Endothelial cell of umbilical vein (primary cell): ENCODE measurements around the gene MEX3D. TPM values are rescaled to one million over a fixed set of nuclear protein-coding genes. Genes with fewer than 3 reads are reported as not detected.

Experiments
- BruUV-seq: library from RNA; stranded (reverse); fragments of 400-500 nt; replicated peaks from 2 replicates; lab custom pipeline; 2021; lab: Mats Ljungman, UMichigan
- CTCF ChIA-PET: fragments of 300-600, 350-600 bp; sonication (Branson Sonifier 250); formaldehyde crosslinking; loops from one replicate; lab custom pipeline; 2021; ENCODE audit warnings: antibody characterized with exemption, inconsistent platforms; lab: Charles Lee
- POLR2A ChIA-PET: fragments of 300-600, 350-600 bp; sonication (Branson Sonifier 250); formaldehyde crosslinking; loops from one replicate; lab custom pipeline; 2021; ENCODE audit warnings: antibody characterized with exemption, inconsistent platforms; lab: Charles Lee
- DNase-seq: peaks from one replicate; pipeline ENCODE4 v3.0.0-alpha.2; 2011; ENCODE audit warnings: low read depth, low spot score
- FAIRE-seq: peaks from 2 replicates; lab custom pipeline; 2011; peaks lifted over from hg19 to GRCh38; lab: Jason Lieb, UNC
- H2AFZ ChIP-seq: 2 replicates; pipeline ENCODE4 v1.6.0; 2012; ENCODE audit warnings: low read depth, low read length, control low read depth, inconsistent platforms
- H3K27ac ChIP-seq: 2 replicates; pipeline ENCODE4 v1.5.1; 2011; ENCODE audit warnings: low read depth, mild to moderate bottlenecking, control low read depth, low read length, moderate library complexity; ENCODE audit not compliant: insufficient read depth
- H3K27me3 ChIP-seq, 2 experiments: 2 replicates each; pipeline versions ENCODE4 v1.6.0 to v1.6.1; 2011; ENCODE audit warnings: low read length in 2 of 2, mixed read lengths in 1 of 2; ENCODE audit not compliant: control insufficient read depth in 2 of 2, insufficient read depth in 2 of 2
- H3K36me3 ChIP-seq, 2 experiments: 2 replicates in 1 of 2; 3 replicates in 1 of 2; pipeline ENCODE4 v1.5.1; 2011; ENCODE audit warnings: low read length in 2 of 2, mild to moderate bottlenecking in 1 of 2, moderate library complexity in 1 of 2; ENCODE audit not compliant: control insufficient read depth in 2 of 2, insufficient read depth in 2 of 2; ENCODE audit errors: extremely low read depth in 1 of 2
- H3K4me1 ChIP-seq: 3 replicates; pipeline ENCODE4 v1.5.1; 2011; ENCODE audit warnings: mild to moderate bottlenecking, low read length; ENCODE audit not compliant: control insufficient read depth, insufficient read depth; ENCODE audit errors: extremely low read depth
- H3K4me2 ChIP-seq: 2 replicates; pipeline ENCODE4 v1.6.1; 2011; ENCODE audit warnings: low read length, control low read depth, mixed read lengths; ENCODE audit not compliant: insufficient read depth
- H3K4me3 ChIP-seq, 3 experiments: fragments of 200-600 bp in 1 of 3; sonication (generic), shearing (Covaris generic) in 1 of 3; replicated peaks in 1 of 3; 2 replicates each; pipeline ENCODE4 v1.5.1; 2011 to 2016; ENCODE audit warnings: control low read depth in 3 of 3, low read length in 3 of 3, mild to moderate bottlenecking in 2 of 3, inconsistent platforms in 1 of 3, low read depth in 1 of 3, moderate library complexity in 1 of 3; ENCODE audit not compliant: insufficient read depth in 1 of 3
- H3K79me2 ChIP-seq: 2 replicates; pipeline ENCODE4 v1.6.0; 2012; ENCODE audit warnings: low read length, inconsistent platforms; ENCODE audit not compliant: control insufficient read depth, insufficient read depth
- H3K9ac ChIP-seq: replicated peaks from 2 replicates; pipeline ENCODE3; 2011; ENCODE audit warnings: low read length, control low read depth; ENCODE audit not compliant: insufficient read depth; ENCODE audit errors: extremely low read depth
- H3K9me1 ChIP-seq: replicated peaks from 3 replicates; pipeline ENCODE4 v1.6.0; 2011; ENCODE audit warnings: mild to moderate bottlenecking, low read length; ENCODE audit not compliant: control insufficient read depth, insufficient read depth; ENCODE audit errors: extremely low read depth
- H3K9me3 ChIP-seq: replicated peaks from 2 replicates; pipeline ENCODE4 v1.5.1; 2012; ENCODE audit warnings: low read length, inconsistent platforms; ENCODE audit not compliant: control insufficient read depth, insufficient read depth
- H4K20me1 ChIP-seq: replicated peaks from 2 replicates; pipeline ENCODE3; 2011; ENCODE audit warnings: mild to moderate bottlenecking, low read length; ENCODE audit not compliant: control insufficient read depth, insufficient read depth; ENCODE audit errors: extremely low read depth
- CTCF ChIP-seq, 2 donors: IDR thresholded peaks; 1 replicate in 1 of 2; 2 replicates in 1 of 2; pipeline ENCODE4 v1.5.1; 2011; ENCODE audit warnings: low read length in 2 of 2, mild to moderate bottlenecking in 2 of 2, moderate library complexity in 2 of 2, control low read depth in 1 of 2, inconsistent platforms in 1 of 2, low read depth in 1 of 2; ENCODE audit not compliant: insufficient read depth in 1 of 2; ENCODE audit errors: extremely low read depth in 1 of 2
- EZH2 ChIP-seq: IDR thresholded peaks from 2 replicates; pipeline ENCODE4 v1.6.1; 2012; ENCODE audit warnings: borderline replicate concordance, low read depth, mild to moderate bottlenecking, moderate library complexity, low read length, inconsistent platforms; ENCODE audit not compliant: severe bottlenecking
- FOS ChIP-seq: IDR thresholded peaks from 2 replicates; pipeline ENCODE4 v1.6.1; 2011; ENCODE audit warnings: mild to moderate bottlenecking, low read length, moderate library complexity, borderline replicate concordance; ENCODE audit not compliant: insufficient read depth
- GATA2 ChIP-seq: IDR thresholded peaks from 2 replicates; pipeline ENCODE4 v1.7.0; 2011; ENCODE audit warnings: low read depth, mild to moderate bottlenecking, moderate library complexity, mixed read lengths, low read length; ENCODE audit not compliant: insufficient read length, insufficient read depth
- JUN ChIP-seq: IDR thresholded peaks from 2 replicates; pipeline ENCODE4 v1.6.1; 2011; ENCODE audit warnings: borderline replicate concordance, low read depth; ENCODE audit not compliant: insufficient read length, insufficient read depth
- MAX ChIP-seq: IDR thresholded peaks from 2 replicates; pipeline ENCODE4 v1.6.1; 2011; ENCODE audit not compliant: insufficient read depth, insufficient read length
- MYC ChIP-seq: IDR thresholded peaks from one replicate; pipeline ENCODE4 v1.6.1; 2011; ENCODE audit warnings: mild to moderate bottlenecking, low read depth, low read length
- POLR2A ChIP-seq: IDR thresholded peaks from 2 replicates; pipeline ENCODE4 v1.6.1; 2012; ENCODE audit warnings: low read depth, mild to moderate bottlenecking, control low read depth, low read length
- POLR2AphosphoS5 ChIP-seq: IDR thresholded peaks from 2 replicates; pipeline ENCODE4 v1.6.1; 2012; ENCODE audit warnings: low read depth, mild to moderate bottlenecking, control low read depth, low read length, moderate library complexity; ENCODE audit not compliant: insufficient read depth
- dilution Hi-C: fragments of 300-500 bp; cut with MboI; formaldehyde crosslinking; loops from one replicate; pipeline ENCODE4 v1.15.0; 2019; ENCODE audit warnings: low sequenced_read_pairs; ENCODE audit not compliant: extremely low pct_ligation_motif_present
- intact Hi-C: fragments of 100-400 bp; cut with micrococcal nuclease; formaldehyde crosslinking; loops from one replicate; pipeline ENCODE4 v1.10.0; 2022
- polyA plus RNA-seq, 4 experiments: library from polyadenylated mRNA; depleted of rRNA in 3 of 4; stranded (reverse) in 3 of 4; unstranded in 1 of 4; fragments of >200 nt; gene quantifications; 2 replicates each; pipeline versions ENCODE4 v1.2.1 to v1.2.3, GENCODE V29; 2011 to 2012; ENCODE audit warnings: missing spikeins in 1 of 4
- total RNA-seq: library from RNA; stranded (reverse); gene quantifications from 2 replicates; pipeline ENCODE4 v1.2.3, GENCODE V29; 2021

The MEX3D gene
- total and polyA plus RNA-seq, 2 donors (not counting 3 experiments of a cell fraction or from before 2014, with no cell fraction given) = 30.0 to 96.7 TPM

GRCh38 chr19:1524287-1524971, 43.7 kb downstream of the MEX3D start:
- no TSS peak for BruUV-seq
- H3K4me3 ChIP-seq = no peak overlapping the region
- no peaks in the 10 kb centered on the region for H3K9me3 ChIP-seq
- H4K20me1 ChIP-seq = no peaks in the 10 kb centered on the region
- H3K9me1 ChIP-seq = no peaks in the 10 kb centered on the region
- no peaks in the 10 kb centered on the region for H3K36me3 ChIP-seq
- intact Hi-C loops (no loop called here), dilution Hi-C loops (no loop called here)
- no peak overlapping the region for H3K4me2 ChIP-seq
- no peak overlapping the region for H3K27ac ChIP-seq
- POLR2A ChIA-PET = no interaction called here
- no peak for DNase-seq
- FAIRE-seq = no peak
- CTCF ChIA-PET = interaction anchor here (1.5 kb wide), 1 partner anchor 80 kb away, joined by 4 read pairs; no protein-coding TSS in a partner anchor
- TF ChIP-seq GATA2 (no peak), POLR2AphosphoS5 (no peak), CTCF (IDR thresholded peaks at IDR 0.05; ENCODE audit: extremely low read depth in 1 of 2, insufficient read depth in 1 of 2, low read depth in 1 of 2, low read length in 2 of 2) (no peak), JUN (no peak), EZH2 (no peak), POLR2A (no peak), MAX (no peak), FOS (no peak), MYC (no peak)
- H3K27me3 ChIP-seq = peaks cover 9 to 12% of the 10 kb centered on the region in 2 experiments
- H3K79me2 ChIP-seq = no peaks in the 10 kb centered on the region
- no peaks in the 10 kb centered on the region for H3K4me1 ChIP-seq
- H2AFZ ChIP-seq = no peak overlapping the region
- H3K9ac ChIP-seq = no peak overlapping the region
